Measurements from ENCODE around the gene MYO18A. TPM values are rescaled to one million over a fixed set of nuclear protein-coding genes. Genes with fewer than 3 reads are reported as not detected.

MYO18A gene
- total and polyA plus RNA-seq, 9 donors = 23.0 to 53.9 (median 31.7) TPM

- TF ChIP-seq EP300 (IDR thresholded peaks at IDR 0.05) (no peak), CTCF (IDR thresholded peaks at IDR 0.05) (no peak), POLR2A (IDR thresholded peaks at IDR 0.05) (no peak)
- Histone ChIP-seq H3K27ac (no peak overlapping the region), H3K36me3 (no peaks in the 10 kb centered on the region), H3K4me3 (no peak overlapping the region), H3K9me3 (no peaks in the 10 kb centered on the region), H3K4me1 (ENCODE audit: insufficient read depth) (no peaks in the 10 kb centered on the region), H3K27me3 (no peaks in the 10 kb centered on the region)
- 7 to 15% (median 10%) methylated on average over 5 to 6 of the region's 6 CpGs for WGBS, 3 donors
- intact Hi-C loops (cut with DNase I) = no loop called here
- no peak for DNase-seq
Observed at GRCh38 chr17:29032857-29033197, 147.4 kb downstream of the MYO18A start.

GRCh38 chr17:29032013-29032856 lies 148.0 kb downstream of the MYO18A start:
- Histone ChIP-seq H3K9me3 (no peaks in the 10 kb centered on the region), H3K4me3 (no peak overlapping the region), H3K27me3 (no peaks in the 10 kb centered on the region), H3K36me3 (no peaks in the 10 kb centered on the region), H3K27ac (no peak overlapping the region), H3K4me1 (ENCODE audit: insufficient read depth) (no peaks in the 10 kb centered on the region)
- no peak for DNase-seq
- TF ChIP-seq POLR2A (IDR thresholded peaks at IDR 0.05) (no peak), EP300 (IDR thresholded peaks at IDR 0.05) (no peak), CTCF (IDR thresholded peaks at IDR 0.05) (no peak)
- WGBS, 3 donors = 17 to 28% (median 17%) methylated on average over 11 of the region's 11 CpGs
- intact Hi-C loops (cut with DNase I) = no loop called here

GRCh38 chr17:29031488-29031887 lies 148.7 kb downstream of the MYO18A start:
- Histone ChIP-seq H3K9me3 (no peaks in the 10 kb centered on the region), H3K4me3 (no peak overlapping the region), H3K27me3 (no peaks in the 10 kb centered on the region), H3K36me3 (no peaks in the 10 kb centered on the region), H3K4me1 (ENCODE audit: insufficient read depth) (no peaks in the 10 kb centered on the region), H3K27ac (no peak overlapping the region)
- 63 to 70% (median 64%) methylated on average over 5 of the region's 5 CpGs for WGBS, 3 donors
- intact Hi-C loops (cut with DNase I) = no loop called here
- DNase-seq = no peak
- no peak for TF ChIP-seq CTCF (IDR thresholded peaks at IDR 0.05)
- no peak for TF ChIP-seq EP300 (IDR thresholded peaks at IDR 0.05)

GRCh38 chr17:29024316-29024952 lies 155.8 kb downstream of the MYO18A start:
- no peak for DNase-seq
- Histone ChIP-seq H3K9me3 (no peaks in the 10 kb centered on the region), H3K36me3 (no peaks in the 10 kb centered on the region), H3K27ac (no peak overlapping the region), H3K4me1 (ENCODE audit: insufficient read depth) (peaks cover 2% of the 10 kb centered on the region), H3K4me3 (no peak overlapping the region), H3K27me3 (no peaks in the 10 kb centered on the region)
- WGBS, 3 donors = 55 to 68% (median 59%) methylated on average over 6 of the region's 6 CpGs
- no peak for TF ChIP-seq EP300 (IDR thresholded peaks at IDR 0.05)
- TF ChIP-seq CTCF (IDR thresholded peaks at IDR 0.05) = no peak
- no peak for TF ChIP-seq POLR2A (IDR thresholded peaks at IDR 0.05)
- intact Hi-C loops (cut with DNase I) = loop anchor here in 1 of 4 donors (10.0 kb wide), 1 partner anchor 60 kb away; no protein-coding TSS in a partner anchor
